GM08714 (cell line): ENCODE results near the gene SMPD3.

Experiments
- H3K4me3 ChIP-seq: fragments of 200-500 bp; sonication (Bioruptor generic); 2 replicates; pipeline ENCODE4 v1.5.1; 2014; ENCODE audit warnings: mild to moderate bottlenecking, low read length, inconsistent platforms
- ZNF274 ChIP-seq: IDR thresholded peaks from 2 replicates; pipeline ENCODE4 v1.6.1; 2012; ENCODE audit warnings: mild to moderate bottlenecking, low read depth, low read length

SMPD3 gene

DNA sequence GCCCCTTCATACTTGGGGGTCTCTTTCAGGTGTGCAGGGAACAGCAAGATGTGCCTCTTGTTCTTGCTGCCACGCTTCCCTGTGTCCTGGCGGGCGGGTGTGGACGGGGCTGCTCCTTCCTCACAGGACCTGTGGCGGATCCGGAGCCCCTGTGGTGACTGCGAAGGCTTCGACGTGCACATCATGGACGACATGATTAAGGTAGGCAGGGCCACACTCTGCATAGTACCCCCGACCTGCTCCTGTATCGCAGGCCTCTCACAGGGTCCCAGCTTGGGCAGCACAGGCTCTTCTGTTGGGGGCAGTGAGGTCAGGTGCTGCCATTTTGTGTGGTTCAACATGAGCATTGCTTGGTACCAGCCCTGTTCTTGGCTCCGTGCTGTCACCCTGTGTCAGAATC lies 94.9 kb downstream of the SMPD3 start:
- H3K4me3 ChIP-seq = no peak overlapping the region
- no peak for TF ChIP-seq ZNF274

DNA sequence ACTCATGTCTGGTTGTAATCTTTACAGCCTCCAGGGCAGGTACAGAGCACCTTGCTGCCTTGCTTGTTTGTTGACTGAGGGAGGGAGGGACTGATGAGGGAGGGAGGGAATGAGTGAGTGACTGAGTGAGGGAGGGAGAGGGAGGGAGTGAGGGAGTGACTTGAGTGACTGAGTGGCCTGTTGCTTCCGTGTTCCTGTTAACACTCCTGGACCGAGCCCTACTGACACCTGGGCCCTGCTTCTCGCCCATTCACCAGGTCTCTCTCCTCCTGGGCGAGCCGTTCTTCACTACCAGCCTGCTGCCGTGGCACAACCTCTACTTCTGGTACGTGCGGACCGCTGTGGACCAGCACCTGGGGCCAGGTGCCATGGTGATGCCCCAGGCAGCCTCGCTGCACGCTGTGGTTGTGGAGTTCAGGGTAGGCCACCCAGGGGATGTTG lies 96.3 kb downstream of the SMPD3 start:
- H3K4me3 ChIP-seq = no peak overlapping the region
- TF ChIP-seq ZNF274 = no peak

DNA sequence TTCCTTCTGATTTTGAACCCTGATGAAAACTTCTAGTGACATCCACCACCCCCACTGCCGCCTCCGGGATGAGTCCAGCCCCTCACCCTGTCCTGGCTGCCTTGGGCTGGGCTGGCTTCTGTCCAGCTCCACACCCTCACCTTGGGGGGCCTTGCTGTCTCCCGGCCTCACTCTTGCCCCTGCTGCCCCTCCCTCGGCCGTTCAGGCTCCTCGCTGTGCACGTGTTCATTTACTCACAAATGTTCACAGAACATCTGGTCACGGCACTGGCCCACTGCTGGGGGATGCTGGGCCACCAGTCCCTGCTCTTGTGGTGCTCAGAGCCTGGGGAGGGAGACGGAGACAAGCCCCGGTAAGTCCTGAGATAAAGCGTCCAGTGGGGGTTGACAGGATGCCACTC lies 96.8 kb downstream of the SMPD3 start:
- no peak for TF ChIP-seq ZNF274
- no peak overlapping the region for H3K4me3 ChIP-seq

DNA sequence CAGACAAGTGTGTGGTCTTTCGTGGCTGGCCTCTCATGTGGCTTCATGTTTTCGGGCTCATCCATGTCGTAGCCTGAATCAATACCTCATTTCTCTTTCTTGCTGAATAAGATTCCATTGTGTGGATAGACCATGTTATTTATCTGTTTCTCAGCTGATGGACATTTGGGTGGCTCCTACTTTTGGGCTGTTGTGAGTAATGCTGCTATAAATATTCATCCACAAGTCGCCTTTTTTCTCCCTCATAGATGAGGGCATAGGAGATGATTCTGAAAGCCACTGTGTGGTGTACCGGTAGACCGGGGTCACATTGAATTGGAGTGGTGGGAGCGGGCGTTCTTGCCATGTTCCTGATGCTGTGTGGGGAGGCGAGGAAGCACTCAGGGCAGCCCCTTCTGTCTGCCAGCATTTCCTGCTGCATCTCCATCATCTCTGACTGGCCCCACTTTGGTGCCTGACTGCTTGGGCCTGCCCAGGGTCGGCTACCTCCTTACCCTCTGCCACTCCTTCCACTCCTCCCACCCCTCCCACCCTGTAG lies 97.4 kb downstream of the SMPD3 start:
- TF ChIP-seq ZNF274 = no peak
- H3K4me3 ChIP-seq = no peak overlapping the region

DNA sequence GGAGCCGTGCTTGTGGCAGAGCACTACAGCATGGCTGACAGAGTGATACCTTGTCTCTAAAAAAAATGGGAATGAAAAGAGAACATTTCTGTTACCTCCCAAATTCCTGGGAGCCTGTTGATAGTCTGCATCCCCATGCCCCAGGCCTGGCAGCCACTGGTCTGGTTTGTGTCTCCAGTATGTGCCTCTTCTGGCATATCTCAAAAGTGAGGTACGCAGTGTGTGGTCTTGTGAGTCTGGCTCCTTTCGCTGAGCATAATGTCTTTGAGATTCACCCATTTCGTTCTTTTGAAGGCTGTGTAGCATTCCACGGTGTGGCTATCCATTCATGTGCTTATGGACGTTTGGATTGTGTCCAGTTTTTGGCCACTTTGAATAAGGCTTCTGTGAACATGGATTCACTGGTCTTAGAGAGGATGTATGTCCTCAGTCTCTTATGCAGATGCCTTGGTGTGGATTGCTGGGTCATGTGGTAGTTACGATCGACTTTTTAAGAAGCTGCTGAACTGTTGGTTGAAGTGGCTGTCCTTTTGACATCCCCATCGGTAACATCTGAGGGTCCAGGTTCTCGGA lies 98.4 kb downstream of the SMPD3 start:
- TF ChIP-seq ZNF274 = no peak
- H3K4me3 ChIP-seq = no peak overlapping the region

DNA sequence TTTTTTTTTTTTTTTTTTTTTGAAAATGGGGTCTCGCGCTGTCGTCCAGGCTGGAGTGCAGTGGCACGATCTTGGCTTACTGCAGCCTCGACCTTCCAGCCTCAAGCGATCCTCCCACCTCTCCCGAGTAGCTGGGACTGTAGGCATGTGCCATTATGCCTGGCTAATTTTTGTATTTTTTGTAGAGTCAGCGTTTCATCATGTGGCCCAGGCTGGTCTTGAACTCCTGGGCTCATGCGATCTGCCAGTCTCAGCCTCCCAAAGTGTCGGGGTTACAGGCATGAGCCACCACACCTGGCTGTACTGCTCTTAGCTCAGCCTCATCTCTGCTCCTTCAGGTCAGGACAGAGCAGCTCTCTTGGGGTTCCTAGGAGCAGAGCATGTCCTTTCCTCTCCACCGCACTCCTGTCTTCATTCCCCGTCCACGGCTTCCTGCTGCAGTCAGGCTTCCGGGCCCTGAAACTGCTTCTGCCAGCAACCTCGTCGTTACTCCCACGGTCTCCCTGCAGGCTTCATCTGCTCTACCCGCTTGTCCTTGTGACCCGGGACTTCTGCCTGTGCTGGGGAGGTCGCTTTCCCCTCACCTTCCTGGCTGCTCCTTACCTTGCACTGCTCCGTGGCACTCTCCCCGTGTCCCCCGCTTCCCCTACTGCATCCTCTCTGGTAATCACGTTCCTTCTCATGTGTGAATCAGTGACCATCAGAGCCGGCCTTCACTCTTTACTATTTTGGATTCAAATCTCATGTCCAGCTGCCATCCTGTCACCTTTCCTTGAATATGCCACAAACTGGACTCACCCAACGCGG lies 99.5 kb downstream of the SMPD3 start:
- no peak overlapping the region for H3K4me3 ChIP-seq
- no peak for TF ChIP-seq ZNF274

DNA sequence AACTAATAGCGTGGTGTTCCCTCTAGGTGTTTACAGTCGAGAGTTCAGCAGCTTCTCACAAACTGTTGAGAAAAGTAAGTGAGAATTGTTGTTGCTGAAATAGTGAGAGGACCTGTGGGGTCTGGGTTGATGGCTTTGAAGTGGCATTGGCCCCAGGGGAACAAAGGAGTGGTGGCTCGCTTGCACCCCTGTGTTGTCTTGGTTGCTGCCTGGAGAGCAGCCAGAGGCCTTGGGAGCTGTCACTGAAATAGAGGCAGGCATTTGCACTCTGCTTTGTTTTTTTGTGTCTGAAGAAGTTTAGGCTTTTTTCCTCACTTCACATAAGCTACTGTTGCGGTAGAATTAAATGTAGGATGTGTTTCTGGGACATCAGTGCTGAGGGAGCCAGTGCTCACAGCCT lies 100.7 kb downstream of the SMPD3 start:
- no peak for TF ChIP-seq ZNF274
- no peak overlapping the region for H3K4me3 ChIP-seq

DNA sequence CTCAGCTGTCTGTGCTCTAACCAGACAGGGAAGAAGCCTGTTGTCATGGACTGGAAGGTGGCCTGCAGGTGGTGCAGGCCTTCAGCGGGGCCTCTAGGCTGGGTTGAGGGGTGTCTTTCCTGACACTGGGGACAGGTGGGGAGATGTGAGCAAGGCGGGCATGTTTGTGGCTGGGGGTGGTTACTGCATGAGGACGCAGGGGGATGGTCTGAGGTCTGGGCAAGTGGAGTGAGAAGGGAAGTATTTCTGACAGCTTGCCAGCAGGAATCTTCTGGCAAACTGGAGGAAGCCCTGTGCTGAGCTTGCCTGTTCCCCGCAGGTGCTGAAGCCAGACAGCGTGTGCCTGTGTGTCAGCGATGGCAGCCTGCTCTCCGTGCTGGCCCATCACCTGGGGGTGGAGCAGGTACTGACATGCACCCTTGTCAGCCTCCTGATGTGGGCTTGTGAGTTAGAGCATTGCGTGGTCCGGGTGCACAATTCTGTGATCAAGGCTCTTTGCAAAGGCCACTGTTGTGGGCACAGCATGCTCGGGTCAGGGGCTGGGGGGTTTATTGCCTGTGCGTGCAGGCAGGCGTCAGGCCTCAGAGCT lies 101.3 kb downstream of the SMPD3 start:
- TF ChIP-seq ZNF274 = no peak
- H3K4me3 ChIP-seq = no peak overlapping the region

DNA sequence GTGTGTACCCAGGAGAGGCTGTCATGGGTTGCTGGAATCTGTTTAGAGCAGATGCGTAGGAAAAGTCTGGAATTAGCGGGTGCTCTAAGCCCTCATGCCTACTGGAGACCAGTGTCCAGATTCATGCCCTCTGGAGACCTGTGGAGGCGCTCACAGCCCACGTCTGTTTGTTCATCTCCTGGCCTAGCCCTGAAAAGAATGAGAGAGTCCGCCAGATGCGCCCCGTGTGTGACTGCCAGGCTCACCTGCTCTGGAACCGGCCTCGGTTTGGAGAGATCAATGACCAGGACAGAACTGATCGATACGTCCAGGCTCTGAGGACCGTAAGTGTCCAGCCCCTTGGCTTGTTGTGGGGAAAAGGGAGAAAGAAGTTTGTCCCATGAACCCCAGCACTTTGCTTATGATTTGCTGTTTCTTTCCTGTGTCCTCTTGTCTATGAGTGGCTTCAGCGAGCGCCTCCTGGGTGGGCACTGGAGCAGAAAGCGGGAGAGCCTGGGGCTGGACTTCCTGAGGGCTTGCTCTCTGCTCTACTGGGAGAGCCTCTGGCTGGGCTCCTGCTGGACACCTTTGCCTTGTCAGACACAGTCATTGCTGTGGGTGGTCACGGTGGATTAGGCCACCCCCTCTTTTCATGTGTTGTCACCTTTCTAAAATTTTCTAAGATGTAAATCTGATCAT lies 102.2 kb downstream of the SMPD3 start:
- TF ChIP-seq ZNF274 = no peak
- H3K4me3 ChIP-seq = no peak overlapping the region

DNA sequence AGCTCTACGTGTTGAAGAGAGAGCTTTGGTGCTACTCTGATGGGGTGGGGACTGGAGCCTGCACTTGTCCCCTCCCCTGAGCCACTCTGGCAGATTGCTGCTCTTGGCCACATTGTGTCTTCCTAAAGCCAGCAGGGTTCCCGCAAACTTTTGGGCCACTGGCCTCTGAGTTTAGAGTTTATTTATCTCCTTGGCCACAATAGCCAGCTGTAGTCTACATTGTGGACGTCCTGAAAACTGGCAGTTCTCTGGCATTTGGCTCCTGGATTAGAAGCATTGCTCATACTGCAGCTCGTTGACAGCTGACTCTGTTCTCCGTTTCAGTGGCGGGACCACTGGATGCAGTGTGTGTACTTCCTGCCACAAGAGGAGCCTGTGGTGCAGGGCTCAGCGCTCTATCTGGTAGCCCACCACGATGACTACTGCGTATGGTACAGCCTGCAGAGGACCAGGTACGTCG lies 102.9 kb downstream of the SMPD3 start:
- TF ChIP-seq ZNF274 = no peak
- no peak overlapping the region for H3K4me3 ChIP-seq

DNA sequence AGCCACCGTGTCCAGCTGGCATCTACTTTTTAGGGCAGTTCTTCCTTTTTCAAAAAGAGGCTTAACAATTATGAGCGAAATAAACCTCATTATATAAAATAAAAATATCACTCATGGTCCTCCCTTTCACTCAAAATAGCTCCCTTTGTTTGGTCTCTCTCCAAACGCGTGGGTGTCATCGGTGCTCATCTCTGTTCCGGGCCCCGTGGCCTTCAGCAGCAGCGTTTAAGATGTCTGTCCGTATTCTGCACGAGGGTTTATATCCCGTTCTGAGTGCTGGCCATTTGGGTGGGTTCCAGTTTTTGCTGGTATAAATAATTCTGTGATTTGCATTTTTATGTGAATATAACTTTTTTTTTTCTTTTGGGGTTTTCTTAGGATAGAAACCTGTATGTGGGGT lies 104.1 kb downstream of the SMPD3 start:
- H3K4me3 ChIP-seq = no peak overlapping the region
- TF ChIP-seq ZNF274 = no peak

DNA sequence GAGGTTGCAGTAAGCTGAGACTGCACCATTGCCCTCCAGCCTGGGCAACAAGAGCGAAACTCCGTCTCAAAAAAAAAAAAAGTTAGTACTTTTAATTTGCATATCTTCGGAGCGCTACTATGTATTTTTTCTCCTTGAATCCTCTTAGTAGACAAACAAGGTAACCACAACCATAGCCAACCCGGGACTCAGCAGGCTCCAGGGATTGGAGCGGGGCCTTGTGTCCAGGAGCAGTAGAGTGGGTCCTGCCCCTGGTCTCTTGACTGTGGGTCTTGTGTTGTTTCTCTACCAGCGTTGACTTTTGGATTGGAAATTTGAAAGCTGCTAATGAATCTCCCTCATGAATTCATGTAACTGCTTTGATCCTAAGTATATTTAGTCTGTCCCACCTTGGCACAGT lies 105.2 kb downstream of the SMPD3 start:
- no peak overlapping the region for H3K4me3 ChIP-seq
- TF ChIP-seq ZNF274 = no peak

DNA sequence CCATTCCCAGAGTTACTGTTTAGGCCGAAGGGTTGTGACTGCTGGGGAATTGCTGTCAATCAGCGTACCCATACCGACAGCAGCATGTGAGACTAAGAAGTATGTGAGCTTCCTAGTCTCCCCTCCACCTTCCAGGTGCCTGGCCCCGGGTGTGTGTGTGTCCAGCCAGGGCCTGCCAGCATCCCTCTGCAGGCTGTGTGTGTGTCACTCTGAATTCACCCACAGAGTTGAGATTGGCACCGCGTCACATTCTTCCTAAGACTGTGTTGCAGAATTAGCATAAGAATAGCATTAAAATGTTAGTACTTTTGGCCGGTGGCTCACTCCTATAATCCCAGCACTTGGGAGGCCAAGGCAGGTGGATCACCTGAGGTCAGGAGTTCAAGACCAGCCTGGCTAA lies 105.7 kb downstream of the SMPD3 start:
- H3K4me3 ChIP-seq = no peak overlapping the region
- no peak for TF ChIP-seq ZNF274

DNA sequence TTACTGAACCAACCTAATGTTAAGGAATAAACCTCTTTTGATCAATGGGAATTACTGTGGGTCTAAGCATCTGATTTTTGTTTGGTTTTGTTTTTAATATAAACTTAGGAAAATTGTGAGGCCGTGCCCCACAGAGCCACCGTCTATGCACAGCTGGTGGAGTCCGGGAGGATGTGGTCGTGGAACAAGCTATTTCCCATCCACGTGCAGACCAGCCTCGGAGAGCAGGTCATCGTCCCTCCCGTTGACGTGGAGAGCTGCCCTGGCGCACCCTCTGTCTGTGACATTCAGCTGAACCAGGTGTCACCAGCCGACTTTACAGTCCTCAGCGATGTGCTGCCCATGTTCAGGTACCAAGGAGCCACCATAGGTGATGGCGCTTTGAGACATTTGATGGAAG lies 109.1 kb downstream of the SMPD3 start:
- no peak for TF ChIP-seq ZNF274
- H3K4me3 ChIP-seq = no peak overlapping the region
